Activated CD4-positive, alpha-beta memory T cell treated with anti-CD3 and anti-CD28 coated beads for 36 hours (primary cell): ENCODE data around the gene BOK. TPM values are rescaled to one million over a fixed set of nuclear protein-coding genes. Genes with fewer than 3 reads are reported as not detected.

Experiments
- CTCF ChIA-PET: fragments of 350-600 bp; sonication (Branson Sonifier 250); formaldehyde crosslinking; loops from one replicate; lab custom pipeline; 2021; ENCODE audit warnings: antibody characterized with exemption, inconsistent platforms; lab: Charles Lee
- POLR2A ChIA-PET: fragments of 350-600 bp; sonication (Branson Sonifier 250); formaldehyde crosslinking; loops from one replicate; lab custom pipeline; 2021; ENCODE audit warnings: antibody characterized with exemption; lab: Charles Lee
- DNase-seq: peaks from one replicate; pipeline ENCODE4 v3.0.0-alpha.2; 2020
- H3K27ac Mint-ChIP-seq: one replicate; pipeline ENCODE4 v1.8.0; 2021; ENCODE audit warnings: mixed read lengths
- H3K27me3 Mint-ChIP-seq: one replicate; pipeline ENCODE4 v1.8.0; 2021; ENCODE audit warnings: mixed read lengths
- H3K36me3 Mint-ChIP-seq: one replicate; pipeline ENCODE4 v1.8.0; 2021; ENCODE audit warnings: mixed read lengths
- H3K4me1 Mint-ChIP-seq: one replicate; pipeline ENCODE4 v1.8.0; 2021; ENCODE audit warnings: low read depth, mixed read lengths
- H3K4me3 Mint-ChIP-seq: one replicate; pipeline ENCODE4 v1.8.0; 2021; ENCODE audit warnings: mild to moderate bottlenecking, mixed read lengths
- H3K9me3 Mint-ChIP-seq: one replicate; pipeline ENCODE4 v1.8.0; 2021; ENCODE audit warnings: mixed read lengths
- intact Hi-C: fragments of 100-400 bp; cut with micrococcal nuclease; formaldehyde crosslinking; loops from one replicate; pipeline ENCODE4 v1.15.1; 2023
- total RNA-seq, 2 experiments: library from RNA; stranded (reverse); gene quantifications; one replicate each; pipeline ENCODE4 v1.2.3, GENCODE V29; 2021

Gene BOK
- total RNA-seq, 2 experiments from 2014 or later = 0.07 to 0.10 TPM

- intact Hi-C loops = no loop called here
Observed at GRCh38 chr2:241531161-241531722, 27.3 kb upstream of the BOK start.

GRCh38 chr2:241532168-241532567 is 26.4 kb upstream of the BOK start:
- H3K9me3 Mint-ChIP-seq = no peaks in the 10 kb centered on the region
- CTCF ChIA-PET = no interaction called here
- no peak overlapping the region for H3K27ac Mint-ChIP-seq
- intact Hi-C loops = no loop called here
- no peaks in the 10 kb centered on the region for H3K4me1 Mint-ChIP-seq
- POLR2A ChIA-PET = no interaction called here
- no peak overlapping the region for H3K4me3 Mint-ChIP-seq
- no peaks in the 10 kb centered on the region for H3K36me3 Mint-ChIP-seq
- H3K27me3 Mint-ChIP-seq = peaks cover 5% of the 10 kb centered on the region
- DNase-seq = no peak

More at GRCh38 chr2:241531161-241531722, 27.3 kb upstream of the BOK start:
- no peak for DNase-seq
- no peak overlapping the region for H3K4me3 Mint-ChIP-seq
- no peaks in the 10 kb centered on the region for H3K36me3 Mint-ChIP-seq
- H3K4me1 Mint-ChIP-seq = no peaks in the 10 kb centered on the region
- no peak overlapping the region for H3K27ac Mint-ChIP-seq
- ChIA-PET POLR2A (no interaction called here), CTCF (no interaction called here)
- H3K9me3 Mint-ChIP-seq = peaks cover 2% of the 10 kb centered on the region
- peaks cover 5% of the 10 kb centered on the region for H3K27me3 Mint-ChIP-seq

- CTCF ChIA-PET = no interaction called here
Observed at GRCh38 chr2:241532733-241533601, 25.6 kb upstream of the BOK start.

GRCh38 chr2:241534293-241534692 is 24.3 kb upstream of the BOK start:
- Mint-ChIP-seq H3K27me3 (peaks cover 8% of the 10 kb centered on the region), H3K27ac (no peak overlapping the region), H3K4me3 (no peak overlapping the region), H3K4me1 (no peaks in the 10 kb centered on the region), H3K9me3 (no peaks in the 10 kb centered on the region), H3K36me3 (no peaks in the 10 kb centered on the region)
- intact Hi-C loops = no loop called here
- DNase-seq = no peak
- ChIA-PET CTCF (no interaction called here), POLR2A (no interaction called here)

More at GRCh38 chr2:241532733-241533601, 25.6 kb upstream of the BOK start:
- POLR2A ChIA-PET = no interaction called here
- no peak overlapping the region for H3K4me3 Mint-ChIP-seq
- DNase-seq = no peak
- intact Hi-C loops = no loop called here
- H3K27me3 Mint-ChIP-seq = peaks cover 5% of the 10 kb centered on the region
- H3K9me3 Mint-ChIP-seq = no peaks in the 10 kb centered on the region
- H3K4me1 Mint-ChIP-seq = no peaks in the 10 kb centered on the region
- no peak overlapping the region for H3K27ac Mint-ChIP-seq
- H3K36me3 Mint-ChIP-seq = no peaks in the 10 kb centered on the region

- no peak overlapping the region for H3K4me3 Mint-ChIP-seq
- intact Hi-C loops = no loop called here
- POLR2A ChIA-PET = no interaction called here
- peaks cover 8% of the 10 kb centered on the region for H3K27me3 Mint-ChIP-seq
- H3K36me3 Mint-ChIP-seq = no peaks in the 10 kb centered on the region
- CTCF ChIA-PET = no interaction called here
- no peaks in the 10 kb centered on the region for H3K4me1 Mint-ChIP-seq
- no peak overlapping the region for H3K27ac Mint-ChIP-seq
- H3K9me3 Mint-ChIP-seq = no peaks in the 10 kb centered on the region
- no peak for DNase-seq
Observed at GRCh38 chr2:241534701-241535375, 23.7 kb upstream of the BOK start.

GRCh38 chr2:241535871-241536655 is 22.5 kb upstream of the BOK start:
- no peak for DNase-seq
- H3K36me3 Mint-ChIP-seq = no peaks in the 10 kb centered on the region
- ChIA-PET CTCF (no interaction called here), POLR2A (no interaction called here)
- H3K27ac Mint-ChIP-seq = no peak overlapping the region
- no peaks in the 10 kb centered on the region for H3K9me3 Mint-ChIP-seq
- intact Hi-C loops = no loop called here
- H3K4me3 Mint-ChIP-seq = no peak overlapping the region
- H3K4me1 Mint-ChIP-seq = peaks cover 3% of the 10 kb centered on the region
- peaks cover 15% of the 10 kb centered on the region for H3K27me3 Mint-ChIP-seq

- no peak overlapping the region for H3K27ac Mint-ChIP-seq
- intact Hi-C loops = no loop called here
- no peaks in the 10 kb centered on the region for H3K9me3 Mint-ChIP-seq
- peaks cover 3% of the 10 kb centered on the region for H3K4me1 Mint-ChIP-seq
- H3K27me3 Mint-ChIP-seq = peaks cover 26% of the 10 kb centered on the region
- H3K36me3 Mint-ChIP-seq = no peaks in the 10 kb centered on the region
- CTCF ChIA-PET = no interaction called here
- no peak overlapping the region for H3K4me3 Mint-ChIP-seq
- DNase-seq = no peak
- POLR2A ChIA-PET = no interaction called here
Observed at GRCh38 chr2:241538838-241539615, 19.5 kb upstream of the BOK start.

- no peaks in the 10 kb centered on the region for H3K36me3 Mint-ChIP-seq
- DNase-seq = no peak
- no peak overlapping the region for H3K4me3 Mint-ChIP-seq
- ChIA-PET CTCF (no interaction called here), POLR2A (no interaction called here)
- intact Hi-C loops = no loop called here
- H3K27ac Mint-ChIP-seq = no peak overlapping the region
- H3K27me3 Mint-ChIP-seq = peaks cover 22% of the 10 kb centered on the region
- H3K4me1 Mint-ChIP-seq = peaks cover 3% of the 10 kb centered on the region
- H3K9me3 Mint-ChIP-seq = no peaks in the 10 kb centered on the region
Observed at GRCh38 chr2:241539616-241540374, 18.8 kb upstream of the BOK start.

GRCh38 chr2:241540401-241540770 is 18.2 kb upstream of the BOK start:
- no peak for DNase-seq
- H3K9me3 Mint-ChIP-seq = no peaks in the 10 kb centered on the region
- intact Hi-C loops = no loop called here
- peaks cover 22% of the 10 kb centered on the region for H3K27me3 Mint-ChIP-seq
- no peaks in the 10 kb centered on the region for H3K36me3 Mint-ChIP-seq
- ChIA-PET POLR2A (no interaction called here), CTCF (no interaction called here)
- no peak overlapping the region for H3K27ac Mint-ChIP-seq
- H3K4me1 Mint-ChIP-seq = peaks cover 3% of the 10 kb centered on the region
- H3K4me3 Mint-ChIP-seq = no peak overlapping the region

GRCh38 chr2:241540771-241541561 is 17.6 kb upstream of the BOK start:
- CTCF ChIA-PET = no interaction called here
- H3K27me3 Mint-ChIP-seq = peaks cover 22% of the 10 kb centered on the region
- POLR2A ChIA-PET = no interaction called here
- H3K4me1 Mint-ChIP-seq = peaks cover 3% of the 10 kb centered on the region
- H3K4me3 Mint-ChIP-seq = peak overlapping the region; percentile 26
- H3K36me3 Mint-ChIP-seq = no peaks in the 10 kb centered on the region
- H3K27ac Mint-ChIP-seq = no peak overlapping the region
- no peaks in the 10 kb centered on the region for H3K9me3 Mint-ChIP-seq
- intact Hi-C loops = no loop called here
- peak; percentile 75 for DNase-seq
